NCI-H146 (cell line): ENCODE measurements around the gene S100A10.

ENCODE experiments used
- DNase-seq: peaks from one replicate; lab custom pipeline; 2025; lab: John Stamatoyannopoulos, UW

Gene S100A10

DNA sequence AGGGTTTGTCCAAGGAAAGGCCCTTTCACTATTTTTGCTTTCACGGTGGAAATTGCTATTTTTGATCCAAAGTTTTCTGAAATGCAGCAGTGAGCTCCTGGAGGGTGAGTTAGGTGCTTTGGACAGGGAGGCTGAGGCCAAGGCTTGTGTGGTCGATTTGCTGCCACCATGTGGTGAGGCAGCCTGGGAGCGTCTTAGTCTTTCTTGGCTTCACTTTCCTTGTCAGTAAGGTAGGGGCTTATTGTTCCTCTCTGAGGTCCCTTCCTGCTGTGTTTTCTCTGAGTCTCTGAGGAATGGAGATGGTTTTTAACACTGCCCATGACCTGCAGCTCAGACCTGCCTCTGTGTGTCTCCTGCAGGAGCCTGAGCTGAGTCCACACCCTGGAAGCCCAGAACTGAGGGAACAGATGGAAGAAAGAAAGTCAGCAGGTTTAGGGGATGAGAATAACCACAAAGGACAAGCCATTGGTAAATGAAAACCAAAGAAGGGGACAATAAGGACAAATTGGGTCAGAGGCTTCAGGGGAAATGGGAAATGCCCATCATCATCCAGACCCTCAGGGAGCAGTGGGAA is 20.1 kb upstream of the S100A10 start:
- DNase-seq: no peak

DNA sequence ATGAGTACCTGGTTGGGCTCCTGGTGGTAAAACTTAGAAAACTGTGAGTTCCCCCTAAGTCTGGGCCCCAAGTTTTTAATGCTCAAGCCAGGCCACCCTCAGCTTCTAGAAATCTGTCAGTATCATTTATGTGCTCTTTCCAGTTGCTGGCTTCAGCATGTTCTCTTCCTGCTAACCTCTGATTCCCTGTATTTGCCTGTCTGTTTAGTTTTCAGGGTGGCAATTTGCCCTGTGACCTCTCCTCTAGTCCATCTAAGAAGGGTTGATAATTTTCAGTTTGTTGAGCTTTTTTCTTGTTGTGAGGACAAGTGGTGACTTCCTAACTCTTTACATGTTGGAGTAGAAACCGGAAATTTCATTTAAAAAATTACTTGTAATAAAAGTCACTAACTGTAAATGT is 16.0 kb upstream of the S100A10 start:
- no peak for DNase-seq

DNA sequence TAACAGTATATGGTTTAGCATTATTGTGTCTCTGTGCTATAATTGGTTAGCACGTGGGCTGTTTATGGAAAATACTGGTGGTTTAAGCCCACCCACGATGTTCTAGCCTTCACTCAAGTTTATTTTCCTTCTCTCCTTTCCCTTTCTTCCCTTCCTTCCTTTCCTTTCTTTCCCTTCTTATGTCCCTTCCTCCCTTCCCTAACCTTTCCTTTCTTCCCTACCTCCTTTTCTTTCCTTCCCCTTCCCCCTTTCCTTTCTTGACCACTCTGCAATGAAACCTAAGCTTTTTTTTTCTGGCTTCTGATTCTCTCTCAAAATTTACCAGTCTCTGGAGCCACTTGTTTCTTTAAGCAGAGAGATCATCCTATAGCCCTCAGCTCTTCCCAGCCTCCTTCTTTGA is 13.4 kb upstream of the S100A10 start:
- DNase-seq: no peak

DNA sequence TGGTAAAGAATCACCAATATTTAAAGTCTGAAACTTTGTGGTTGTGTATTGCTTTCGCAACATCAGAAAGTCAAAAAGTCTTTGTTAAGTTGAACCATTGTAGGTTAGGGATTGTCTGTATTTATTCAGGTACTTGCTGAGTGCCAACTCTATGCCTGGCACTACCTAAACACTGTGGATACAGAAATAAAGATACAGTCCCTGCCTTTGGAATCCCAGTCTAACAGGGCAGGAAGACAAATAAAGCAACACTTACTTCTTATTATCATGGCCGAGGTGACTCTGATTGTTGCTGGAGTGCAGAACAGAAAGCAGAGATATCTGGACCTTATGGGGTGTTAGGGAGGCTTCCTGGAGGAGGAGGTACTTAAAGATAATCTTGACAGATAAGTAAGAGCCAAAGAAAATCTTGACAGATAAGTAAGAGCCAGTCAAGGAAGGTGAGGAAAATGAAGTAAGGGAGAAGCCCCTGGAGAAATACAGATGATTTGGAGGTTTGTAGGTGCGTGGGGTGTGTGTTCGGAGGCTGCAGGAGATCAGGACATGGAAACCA is 11.8 kb upstream of the S100A10 start:
- DNase-seq: no peak

- no peak for DNase-seq
Observed at GRCh38 chr1:152003846-152004442, 10.3 kb upstream of the S100A10 start.

GRCh38 chr1:152002960-152003359 is 9.3 kb upstream of the S100A10 start:
- no peak for DNase-seq

- DNase-seq: peak; percentile 43
Observed at GRCh38 chr1:152001631-152002584, 8.2 kb upstream of the S100A10 start.

- DNase-seq: no peak
Observed at GRCh38 chr1:152000964-152001630, 7.4 kb upstream of the S100A10 start.

GRCh38 chr1:151998611-151999362 is 5.1 kb upstream of the S100A10 start:
- DNase-seq: no peak

DNA sequence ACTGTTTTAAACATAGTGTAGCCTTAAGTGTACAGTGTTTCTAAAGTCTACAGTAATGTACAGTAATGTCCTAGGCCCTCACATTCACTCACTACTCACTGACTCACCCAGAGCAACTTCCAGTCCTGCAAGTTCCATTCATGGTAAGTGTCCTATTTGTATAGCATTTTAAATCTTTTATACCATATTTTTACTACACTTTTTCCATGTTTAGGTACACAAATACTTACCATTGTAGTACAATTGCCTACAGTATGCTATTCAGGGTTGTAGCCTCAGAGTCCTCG is 3.6 kb upstream of the S100A10 start:
- DNase-seq: no peak

- DNase-seq: no peak
Observed at GRCh38 chr1:151995774-151996173, 2.1 kb upstream of the S100A10 start.

DNA sequence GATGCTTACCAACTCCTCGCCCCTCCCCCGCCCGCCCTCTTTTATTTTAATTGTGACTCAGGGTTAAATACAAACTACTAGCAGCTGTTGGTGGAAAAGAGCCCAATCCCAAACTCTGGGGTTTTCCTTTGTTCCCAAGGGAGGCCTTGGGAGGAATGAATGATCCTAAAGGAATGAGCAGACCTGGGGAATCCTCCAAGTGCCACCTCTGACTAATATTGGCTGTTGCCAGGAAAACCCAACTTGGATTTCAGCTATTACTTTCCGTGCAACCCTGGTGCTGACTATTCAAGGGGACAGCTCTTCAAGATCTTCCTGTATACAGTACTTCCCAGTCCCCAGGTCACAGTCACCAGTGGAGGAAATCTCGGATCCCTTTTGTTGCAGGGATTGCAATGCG is 1.3 kb upstream of the S100A10 start:
- no peak for DNase-seq

DNA sequence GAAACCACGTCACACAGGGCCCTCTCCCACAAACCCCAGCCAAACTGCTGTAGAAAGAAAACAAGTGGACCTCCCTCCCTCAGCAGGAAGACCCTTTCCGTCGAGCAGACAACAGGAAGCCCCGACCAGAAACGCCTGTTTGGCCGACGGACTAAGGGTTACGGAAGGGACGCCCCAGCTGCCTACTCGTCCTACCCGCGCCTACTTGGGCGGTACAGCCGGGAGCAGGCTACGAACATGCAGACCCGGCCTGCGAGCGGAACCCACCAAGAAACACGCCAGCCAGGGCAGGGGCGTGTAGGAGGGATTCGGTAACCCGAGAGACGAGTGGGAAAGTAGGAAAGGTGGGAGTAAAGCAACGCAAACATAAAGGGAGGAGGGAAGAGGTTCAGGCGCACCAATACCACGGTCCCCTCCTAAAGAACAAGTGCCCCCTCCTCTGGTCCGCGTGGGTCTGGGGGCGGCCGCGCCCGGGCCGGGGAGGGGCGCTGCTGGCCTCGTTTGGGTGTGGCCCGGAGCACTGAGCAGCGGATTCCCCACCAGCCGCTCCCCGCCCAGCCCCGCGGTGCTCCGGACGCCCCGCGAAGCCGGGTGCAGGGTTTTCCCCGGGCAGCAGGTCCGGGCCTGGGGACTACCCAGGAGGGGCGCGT is 450 bp downstream of the S100A10 start:
- DNase-seq: no peak

DNA sequence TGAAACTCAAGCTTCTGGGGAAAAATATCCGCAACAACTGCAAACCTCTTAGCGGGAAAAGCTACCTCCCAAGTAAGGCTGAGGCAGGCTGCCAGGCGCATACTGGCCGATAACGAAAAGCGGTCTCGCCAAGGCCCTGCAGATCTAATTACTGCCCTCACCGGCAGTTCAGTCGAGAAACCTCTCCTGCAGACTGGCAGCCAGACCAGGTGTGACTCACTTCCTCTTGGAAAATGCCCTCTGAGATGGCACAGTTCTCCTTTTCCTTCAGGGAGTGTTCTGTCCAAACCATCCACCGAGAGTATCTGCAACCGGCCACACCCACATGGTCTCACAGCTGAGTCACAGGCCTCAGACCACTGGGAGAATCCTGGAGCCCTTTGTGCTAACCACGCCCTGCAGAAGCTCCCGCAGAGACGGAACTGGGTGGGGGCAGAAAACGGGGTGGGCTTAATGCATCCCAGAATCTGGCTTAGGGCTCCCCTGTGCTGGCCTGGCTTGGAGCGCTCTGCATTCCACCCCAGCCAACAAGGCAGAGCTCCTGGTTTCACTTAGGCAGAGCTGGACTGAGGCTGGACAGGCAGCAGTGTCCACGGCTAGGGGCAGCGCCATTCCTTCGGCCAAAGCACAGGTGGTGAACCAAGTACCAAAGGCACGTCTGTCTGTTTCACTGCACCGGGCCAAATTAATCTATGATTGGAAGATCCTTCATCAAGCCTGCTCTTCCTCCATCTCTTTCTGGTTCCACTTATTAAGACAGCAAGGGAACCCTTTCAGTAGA is 1.2 kb downstream of the S100A10 start:
- no peak for DNase-seq

DNA sequence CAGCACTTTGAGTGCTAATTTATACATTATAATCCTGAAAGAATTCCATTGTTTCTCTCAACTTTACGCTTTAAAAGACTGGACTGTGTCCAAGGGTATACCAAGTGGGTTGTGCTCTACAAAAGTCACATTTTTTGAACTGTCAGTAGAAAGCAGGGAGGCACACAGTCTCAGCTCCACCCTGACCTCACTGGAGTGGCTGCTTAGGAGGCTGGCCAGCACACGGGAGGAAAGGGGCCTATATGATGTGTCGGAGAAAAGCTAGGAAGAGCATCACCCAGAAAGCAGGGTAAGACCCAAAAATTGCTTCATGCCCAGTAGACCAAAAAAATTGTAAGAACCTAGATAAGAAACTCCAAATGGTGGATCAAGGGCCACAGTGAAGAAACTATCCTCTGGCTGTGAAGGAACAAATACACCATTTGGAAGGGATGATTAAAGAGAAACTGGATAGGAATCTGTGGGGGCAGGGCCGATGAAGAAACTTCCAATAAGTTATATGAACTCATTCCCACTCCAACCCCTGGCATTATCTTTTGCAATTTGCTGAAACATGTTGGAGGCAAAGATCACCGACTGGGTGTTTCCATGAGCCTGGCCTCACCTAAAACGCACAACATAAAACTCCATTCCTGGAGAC is 1.9 kb downstream of the S100A10 start:
- DNase-seq: no peak

GRCh38 chr1:151990856-151991198 is 2.8 kb downstream of the S100A10 start:
- DNase-seq: peak; percentile 3

GRCh38 chr1:151990058-151990855 is 3.4 kb downstream of the S100A10 start:
- no peak for DNase-seq

DNA sequence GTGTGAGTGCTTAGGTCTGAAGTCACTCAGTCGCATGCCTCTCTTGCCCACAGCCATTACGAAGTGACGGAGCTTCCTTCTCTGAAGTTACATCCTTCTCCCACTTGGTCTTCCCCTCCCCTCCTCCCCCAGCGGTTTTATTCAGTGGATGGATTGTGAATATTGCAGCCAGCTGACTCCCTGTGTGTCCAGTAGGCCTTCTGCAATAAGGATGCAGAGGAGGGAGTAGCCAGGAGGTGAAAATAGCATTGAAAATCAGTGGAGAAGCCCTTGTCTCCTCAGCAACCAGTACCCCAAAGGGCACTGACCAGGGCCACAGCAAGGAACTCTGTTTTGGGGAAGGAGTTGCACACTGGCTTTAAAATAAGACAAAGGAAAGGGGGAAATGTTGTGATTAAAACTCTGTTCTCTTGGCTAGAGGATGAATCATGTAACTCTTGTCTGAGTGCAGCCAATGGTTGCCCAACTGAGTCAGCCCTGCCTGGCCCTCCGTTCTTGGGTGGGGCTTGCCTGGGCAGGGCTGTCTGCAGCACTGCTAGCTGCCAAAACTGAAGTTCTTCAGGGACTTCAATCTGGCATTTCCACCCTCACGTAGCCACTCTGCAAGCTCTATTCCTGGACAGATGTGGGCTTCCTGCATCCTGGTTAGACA is 4.3 kb downstream of the S100A10 start:
- no peak for DNase-seq
